ENCODE data around the gene CDH3.

Gene CDH3

GRCh38 chr16:68644715-68645493 lies at the start of gene CDH3:
CDH3 (plus strand) TSS chr16:68645310; CDS start chr16:68645380, 70 bp downstream.
- peak in 8 of 58 donors; percentile 1 to 13 (median 8) for DNase-seq

- no peak for DNase-seq
Measured at GRCh38 chr16:68596266-68596665, 48.8 kb upstream of the CDH3 start.

- no peak for DNase-seq
Measured at GRCh38 chr16:68599586-68599985, 45.5 kb upstream of the CDH3 start.

GRCh38 chr16:68605746-68606145 lies 39.4 kb upstream of the CDH3 start:
- DNase-seq = no peak

GRCh38 chr16:68607443-68607842 lies 37.7 kb upstream of the CDH3 start:
- DNase-seq = no peak

GRCh38 chr16:68608330-68608729 lies 36.8 kb upstream of the CDH3 start:
- DNase-seq = no peak

- DNase-seq = no peak
Measured at GRCh38 chr16:68612996-68613395, 32.1 kb upstream of the CDH3 start.

- no peak for DNase-seq
Measured at GRCh38 chr16:68617734-68618133, 27.4 kb upstream of the CDH3 start.

GRCh38 chr16:68626557-68626956 lies 18.6 kb upstream of the CDH3 start:
- no peak for DNase-seq

- no peak for DNase-seq
Measured at GRCh38 chr16:68627951-68628425, 17.1 kb upstream of the CDH3 start.

GRCh38 chr16:68629351-68629910 lies 15.7 kb upstream of the CDH3 start:
- DNase-seq = no peak

- DNase-seq = no peak
Measured at GRCh38 chr16:68636064-68636560, 9.0 kb upstream of the CDH3 start.

GRCh38 chr16:68636818-68637217 lies 8.3 kb upstream of the CDH3 start:
- no peak for DNase-seq

- DNase-seq = no peak
Measured at GRCh38 chr16:68640972-68641371, 4.1 kb upstream of the CDH3 start.

GRCh38 chr16:68642047-68642435 lies 3.1 kb upstream of the CDH3 start:
- DNase-seq = no peak

- peak in 4 of 58 donors; percentile 1 to 7 (median 4) for DNase-seq
Measured at GRCh38 chr16:68642436-68643101, 2.5 kb upstream of the CDH3 start.

- DNase-seq = no peak
Measured at GRCh38 chr16:68643227-68643626, 1.9 kb upstream of the CDH3 start.

- DNase-seq = no peak
Measured at GRCh38 chr16:68643847-68644246, 1.3 kb upstream of the CDH3 start.

GRCh38 chr16:68644296-68644695 lies 814 bp upstream of the CDH3 start:
- no peak for DNase-seq

GRCh38 chr16:68645494-68646388 lies 631 bp downstream of the CDH3 start:
- no peak for DNase-seq
